DMS53 treated with DMSO at 0.1 percent for 48 hours (cell line): Measurements from ENCODE around the gene IDUA.

Experiments
- DNase-seq: peaks from one replicate; lab custom pipeline; 2025; ENCODE audit not compliant: unreplicated experiment; lab: John Stamatoyannopoulos, UW

IDUA gene

DNA sequence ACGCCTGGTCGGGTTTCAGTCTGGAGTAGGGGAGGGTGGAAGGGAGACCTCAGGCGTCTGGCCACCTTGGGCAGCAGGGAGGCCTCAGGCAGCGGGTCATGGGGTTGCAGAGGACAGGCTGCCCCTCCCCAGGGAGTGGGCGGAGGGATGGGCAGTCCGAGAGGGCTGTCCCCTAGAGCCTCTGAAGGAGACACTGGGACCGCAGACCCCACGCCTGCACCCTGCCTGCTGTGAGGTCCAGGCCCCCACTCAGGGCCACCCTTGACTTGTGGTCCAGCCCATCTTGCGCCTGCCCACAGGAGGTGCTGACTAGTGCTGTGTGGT is 41.0 kb downstream of the IDUA start:
- DNase-seq: no peak

- DNase-seq: no peak
Measured at GRCh38 chr4:1028574-1029220, 41.9 kb downstream of the IDUA start.

- no peak for DNase-seq
Measured at GRCh38 chr4:1029529-1029928, 42.7 kb downstream of the IDUA start.

DNA sequence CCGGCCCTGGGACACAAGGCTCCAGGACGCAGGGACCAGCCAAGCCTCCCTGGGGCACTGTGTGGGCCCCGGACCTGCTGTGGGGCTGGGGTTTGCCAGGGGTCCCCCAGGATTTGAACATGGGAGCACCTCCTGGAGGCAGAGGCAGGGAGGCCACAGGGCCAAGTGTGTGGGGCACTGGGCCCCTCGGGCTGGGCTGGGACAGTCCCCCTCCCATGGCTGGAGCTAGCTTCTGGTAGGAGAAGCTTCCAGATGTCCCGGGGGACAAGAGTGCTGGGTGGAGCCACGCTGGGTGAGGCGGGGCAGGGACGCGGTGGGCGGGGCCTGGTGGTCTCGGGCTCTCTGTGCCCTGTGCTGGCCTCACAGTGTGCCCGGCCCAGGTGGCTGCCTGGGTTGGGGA is 43.2 kb downstream of the IDUA start:
- DNase-seq: no peak

DNA sequence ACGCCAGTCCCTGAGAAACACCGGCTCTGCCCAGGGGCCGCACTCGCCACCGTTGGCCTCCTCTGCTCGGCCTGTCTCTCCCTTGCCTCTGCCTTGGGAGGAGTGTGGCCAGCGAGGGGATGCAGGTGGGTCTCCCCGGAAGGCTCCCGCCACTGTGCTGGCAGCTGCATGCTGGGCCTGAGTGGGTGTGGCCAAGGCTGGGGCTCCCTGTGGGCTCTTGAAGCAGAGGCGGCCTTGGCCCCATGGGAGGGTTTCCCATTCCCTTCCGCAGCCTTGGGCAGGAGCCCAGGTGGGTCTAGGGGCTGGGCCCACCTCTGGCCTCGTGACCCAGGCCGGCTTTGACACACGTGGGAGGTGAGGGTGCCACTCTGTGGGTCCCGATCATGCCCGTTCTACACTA is 43.7 kb downstream of the IDUA start:
- DNase-seq: peak; percentile 57

DNA sequence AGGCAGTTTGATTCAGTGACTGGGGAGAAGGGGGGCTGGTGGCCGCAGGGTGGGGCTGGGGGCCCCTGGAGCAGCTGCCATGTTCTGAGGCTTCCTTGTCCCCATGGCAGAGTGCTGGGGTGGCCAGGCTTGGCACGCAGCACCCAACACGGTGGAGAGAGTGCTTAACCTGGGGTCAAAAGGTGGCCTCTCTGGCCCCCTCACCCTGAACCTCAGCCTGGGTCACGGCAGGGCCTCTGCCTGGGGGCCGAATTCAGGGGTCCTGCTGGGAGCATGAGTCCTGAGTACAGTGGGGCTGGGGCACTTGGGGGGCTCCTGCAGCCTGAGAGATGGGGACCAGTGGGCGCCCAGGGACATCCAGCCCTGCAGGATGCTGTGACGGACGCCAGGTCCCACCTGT is 44.5 kb downstream of the IDUA start:
- DNase-seq: no peak

- DNase-seq: peak; percentile 59
Measured at GRCh38 chr4:1031956-1032795, 45.3 kb downstream of the IDUA start.

DNA sequence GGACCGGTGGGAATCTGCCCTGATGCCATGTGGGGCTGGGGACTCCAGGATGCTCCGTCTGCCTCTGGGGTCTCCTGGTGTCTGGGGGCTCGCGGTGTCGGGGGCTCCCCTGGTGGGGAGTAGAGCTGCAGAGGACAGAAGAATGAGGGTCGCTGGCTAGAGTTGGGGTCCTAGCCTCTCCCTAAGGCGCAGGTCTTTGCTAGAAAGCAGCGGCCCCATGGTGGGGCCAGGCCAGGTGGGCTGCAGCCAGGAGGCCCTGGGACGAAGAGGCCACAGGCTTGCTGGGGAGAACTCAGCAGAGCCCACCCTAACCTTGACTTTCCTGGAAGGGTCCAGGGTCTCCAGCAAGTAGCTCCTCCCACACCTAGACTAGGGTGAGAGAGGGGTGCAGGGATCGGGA is 46.0 kb downstream of the IDUA start:
- DNase-seq: no peak

DNA sequence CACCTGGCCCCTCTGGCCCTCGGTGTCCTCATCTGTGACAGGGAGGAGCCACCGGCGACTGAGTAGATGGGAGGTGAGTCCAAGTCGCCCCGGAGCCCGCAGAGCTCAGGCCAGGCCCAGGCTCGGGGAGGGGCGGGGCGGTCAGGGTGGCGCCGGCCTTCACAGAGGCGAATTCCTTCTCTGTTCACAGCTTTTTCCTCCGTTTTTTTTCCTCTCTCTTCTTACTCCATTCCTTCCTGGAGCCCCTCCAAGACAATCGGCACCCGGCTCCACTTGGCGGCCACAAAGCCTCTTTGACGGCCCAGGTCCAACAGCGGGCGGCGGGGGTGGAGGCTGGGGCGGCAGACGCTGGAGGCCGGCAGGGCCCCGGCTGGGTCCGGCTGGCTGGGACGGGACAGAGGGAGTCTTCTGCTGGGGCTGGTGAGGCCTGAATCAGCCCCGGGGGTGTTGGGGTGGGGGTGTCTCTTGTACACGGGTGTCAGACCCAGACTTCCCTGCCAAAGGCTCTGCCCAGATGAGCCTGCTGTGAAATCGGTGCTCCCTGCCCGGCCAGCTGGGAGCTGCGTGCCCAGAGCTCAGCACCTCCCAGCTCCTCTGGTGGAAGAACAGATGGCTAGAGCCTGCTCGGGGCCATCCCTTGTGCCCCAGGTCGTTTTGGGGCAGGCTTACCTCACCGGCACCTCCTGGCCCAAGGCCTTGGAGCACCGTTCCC is 47.2 kb downstream of the IDUA start:
- DNase-seq: no peak

- DNase-seq: no peak
Measured at GRCh38 chr4:1035510-1035909, 48.7 kb downstream of the IDUA start.

DNA sequence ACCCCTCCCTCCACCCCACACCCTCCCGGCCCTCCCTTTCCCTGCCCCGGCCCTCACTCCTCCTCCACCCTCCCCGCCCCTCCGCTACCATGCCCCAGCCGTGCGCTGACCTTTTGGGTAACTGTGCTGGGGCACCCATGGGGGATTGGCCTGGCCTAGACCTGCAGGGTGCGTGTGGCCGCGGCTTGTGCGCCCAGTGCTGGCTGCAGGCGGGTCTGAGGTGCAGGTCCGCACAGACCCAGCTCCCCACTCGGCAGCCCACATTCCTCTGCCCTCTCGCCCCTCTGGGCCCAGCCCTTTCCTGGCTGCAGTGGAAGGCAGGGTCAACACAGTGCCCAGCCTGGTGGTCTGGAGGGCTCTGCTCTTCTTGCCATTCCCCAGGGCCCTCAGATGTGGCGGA is 49.3 kb downstream of the IDUA start:
- no peak for DNase-seq

DNA sequence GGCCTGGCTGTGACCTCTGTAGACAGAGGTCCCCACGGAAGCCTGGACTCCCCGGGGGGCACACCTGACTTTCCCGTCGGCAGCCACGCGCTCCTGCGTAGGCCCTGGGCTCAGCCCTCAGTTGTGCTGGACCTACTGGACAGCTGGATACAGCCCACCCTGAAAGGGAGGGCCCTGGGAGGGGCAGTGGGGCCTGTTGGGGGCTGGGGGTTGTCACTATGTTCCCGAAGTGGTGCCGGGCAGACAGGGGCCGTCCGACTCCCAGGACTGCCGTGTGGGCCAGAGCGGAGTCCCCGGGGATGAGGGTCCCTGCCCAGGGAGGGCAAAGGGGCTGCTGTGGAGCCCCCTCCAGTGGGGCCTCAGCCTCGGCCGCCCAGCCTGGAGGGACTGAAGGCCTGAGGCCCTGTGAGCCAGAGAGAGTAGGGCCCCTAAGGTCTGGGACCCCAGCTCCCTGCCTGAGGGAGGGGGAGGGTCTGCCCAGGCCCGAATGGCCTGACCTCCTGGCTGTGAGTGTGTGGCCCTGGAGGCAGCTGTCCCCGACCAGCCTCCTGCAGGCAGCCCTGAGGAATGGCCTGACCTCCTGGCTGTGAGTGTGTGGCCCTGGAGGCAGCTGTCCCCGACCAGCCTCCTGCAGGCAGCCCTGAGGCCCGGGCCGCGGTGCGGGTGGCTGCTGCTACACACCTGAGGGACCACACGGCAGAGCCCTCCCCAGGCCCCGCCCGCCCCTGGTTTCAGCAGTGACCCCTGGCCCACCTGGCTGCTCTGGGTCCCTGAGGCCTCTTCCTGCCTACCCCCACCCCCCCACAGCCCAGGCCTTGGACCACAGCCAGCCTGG is 50.3 kb downstream of the IDUA start:
- DNase-seq: no peak

- no peak for DNase-seq
Measured at GRCh38 chr4:1038948-1039492, 52.2 kb downstream of the IDUA start.

- no peak for DNase-seq
Measured at GRCh38 chr4:1039493-1040343, 52.9 kb downstream of the IDUA start.

- no peak for DNase-seq
Measured at GRCh38 chr4:1040344-1041146, 53.7 kb downstream of the IDUA start.

DNA sequence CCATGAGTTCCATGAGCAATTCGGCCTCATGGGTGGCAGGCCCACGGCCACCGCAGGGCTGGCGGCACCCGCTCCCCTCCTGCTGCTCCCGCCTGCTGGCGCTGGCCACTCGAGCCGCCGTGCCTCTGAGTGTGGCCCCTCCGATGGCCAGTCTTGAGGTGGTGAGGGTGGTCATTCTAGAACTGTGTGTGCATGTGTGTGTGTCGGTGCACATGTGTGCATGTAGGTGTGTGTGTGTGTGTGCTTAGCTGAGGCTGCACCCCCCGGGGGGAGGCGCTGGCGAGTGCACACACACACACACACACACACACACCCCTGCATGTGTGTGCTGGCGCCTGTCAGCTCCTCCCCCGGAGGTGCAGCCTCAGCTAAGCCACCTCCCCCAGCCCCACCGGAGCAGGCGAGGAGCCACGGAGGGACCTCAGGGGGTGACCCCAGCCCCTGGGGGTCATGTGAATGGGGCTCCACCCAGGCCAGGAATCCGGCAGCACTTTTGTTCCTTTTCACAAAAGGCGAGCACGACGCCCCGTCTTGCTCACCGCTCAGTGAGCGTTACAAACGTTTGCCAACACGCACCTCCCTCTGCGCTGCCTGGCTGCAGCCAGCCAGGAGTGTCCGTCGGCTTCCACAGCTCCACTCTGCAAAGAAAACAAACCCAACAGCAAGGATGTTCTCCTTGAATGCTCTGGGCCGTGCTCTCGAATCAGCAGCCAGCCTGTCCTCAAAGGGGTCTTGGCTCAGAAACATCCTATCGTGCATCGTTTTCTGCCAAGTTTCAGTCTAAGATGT is 54.5 kb downstream of the IDUA start:
- peak; percentile 32 for DNase-seq

DNA sequence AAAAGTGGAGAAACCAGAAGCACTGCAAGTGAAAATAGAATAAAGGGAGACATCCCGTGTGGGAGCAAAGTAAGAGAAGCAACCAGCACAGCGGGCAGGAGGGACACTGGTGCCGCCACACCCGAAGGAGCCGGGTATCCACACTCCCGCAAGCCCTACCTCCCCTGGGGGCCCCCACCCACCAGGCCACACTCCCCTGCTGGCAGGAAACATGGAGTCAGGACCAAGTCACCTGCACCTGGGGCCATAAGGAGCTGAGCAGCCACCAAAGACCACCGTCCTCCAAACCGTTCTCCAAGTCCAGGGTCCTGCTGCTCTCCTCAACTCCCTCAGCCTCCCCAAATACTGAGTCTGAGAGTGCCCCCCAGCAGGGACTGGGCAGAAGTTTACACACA is 55.1 kb downstream of the IDUA start:
- DNase-seq: no peak

DNA sequence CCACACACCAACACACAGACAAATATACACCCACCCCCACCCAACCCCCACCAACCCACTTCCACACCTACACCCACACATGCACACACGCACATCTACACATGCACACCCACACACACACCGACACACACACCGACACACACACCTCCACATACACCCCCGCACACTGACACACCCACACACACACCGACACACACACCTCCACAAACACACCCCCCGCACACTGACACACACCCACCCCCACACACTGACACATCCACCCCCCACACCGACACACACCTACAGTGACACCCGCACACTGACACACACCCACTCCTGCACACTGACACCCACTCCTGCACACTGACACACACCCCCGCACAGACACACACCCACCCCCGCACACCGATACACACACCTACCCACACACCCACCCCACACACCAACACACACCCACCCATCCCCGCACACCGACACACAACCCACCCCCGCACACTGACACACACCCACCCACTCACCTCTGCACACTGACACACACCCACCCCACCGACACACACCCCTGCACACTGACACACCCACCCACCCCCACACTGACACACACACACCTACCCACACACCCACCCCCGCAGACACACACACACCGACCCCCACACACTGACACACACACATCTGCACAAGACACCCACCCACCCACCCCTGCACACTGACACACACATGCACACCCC is 55.7 kb downstream of the IDUA start:
- no peak for DNase-seq
